ENCODE measurements around the gene CT55. TPM values are rescaled to one million over a fixed set of nuclear protein-coding genes. Genes with fewer than 3 reads are reported as not detected.

CT55 gene
- total and polyA plus RNA-seq, 2 of the 8 experiments (the other 6 are each of a cell fraction or from before 2014, with no cell fraction given), result 0.15 TPM; not detected in 1

DNA sequence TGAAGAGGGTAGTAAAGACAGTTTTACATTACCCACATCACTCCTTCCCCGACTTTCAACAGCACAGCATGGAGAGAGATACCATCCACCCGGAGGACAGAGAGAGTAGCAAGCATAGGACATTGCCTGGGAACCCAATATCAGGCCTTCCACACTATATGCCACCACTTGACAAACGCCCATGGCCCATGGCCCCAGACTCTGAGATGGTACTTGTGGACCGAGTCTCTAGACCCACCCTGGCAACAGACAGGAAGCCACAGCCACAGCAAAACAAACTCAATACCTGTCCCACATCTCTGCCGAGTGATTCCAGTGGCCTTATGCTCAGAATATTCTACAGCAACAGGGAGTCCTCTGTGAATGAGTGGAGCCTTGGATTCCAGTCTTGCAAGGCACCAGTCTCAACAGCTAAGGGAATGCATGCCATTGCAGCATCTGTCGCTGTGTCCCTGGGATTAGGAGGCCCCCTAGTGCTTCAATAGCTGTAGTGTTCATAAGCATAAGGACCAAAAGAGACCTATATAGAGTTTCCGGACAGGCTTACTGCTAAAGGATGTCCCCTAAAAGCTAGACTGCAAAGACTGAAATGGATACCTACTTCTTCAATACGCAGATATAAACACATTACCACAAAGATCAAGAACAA lies 14.7 kb upstream of the CT55 start:
- Histone ChIP-seq H2BK120ac (replicated peaks; ENCODE audit: low read depth, low read length) (no peak overlapping the region), H3K4me1 (replicated peaks in 1 of 4; ENCODE audit: control insufficient read depth in 3 of 4, insufficient read depth in 4 of 4, low read length in 3 of 4) (no peaks in the 10 kb centered on the region), H3K27ac (ENCODE audit: low read depth, low read length) (no peak overlapping the region), H3K36me3 (ENCODE audit: control insufficient read depth in 2 of 4, insufficient read depth in 4 of 4, low read length in 3 of 4) (no peaks in the 10 kb centered on the region), H4K8ac (ENCODE audit: extremely low read depth, insufficient read depth, low read length) (no peak overlapping the region), H3K9me3 (ENCODE audit: insufficient read depth in 2 of 2, low read depth in 1 of 2, low read length in 1 of 2) (no peaks in the 10 kb centered on the region), H2AK5ac (ENCODE audit: low read depth, low read length) (no peak overlapping the region), H3K79me2 (ENCODE audit: control insufficient read depth in 1 of 2, insufficient read depth in 2 of 2, low read length in 2 of 2) (no peaks in the 10 kb centered on the region), H3K27me3 (replicated peaks in 1 of 4; ENCODE audit: control insufficient read depth in 3 of 4, extremely low read depth in 1 of 4, insufficient read depth in 3 of 4, low read length in 3 of 4) (no peaks in the 10 kb centered on the region), H3K9ac (replicated peaks in 1 of 4; ENCODE audit: extremely low read depth in 1 of 4, low read depth in 3 of 4, low read length in 3 of 4) (no peak overlapping the region), H3K23ac (ENCODE audit: insufficient read length) (no peak overlapping the region), H2BK20ac (ENCODE audit: low read length) (no peak overlapping the region), H4K91ac (replicated peaks; ENCODE audit: insufficient read length, low read length) (no peak overlapping the region), H3K56ac (replicated peaks; ENCODE audit: insufficient read length, low read depth, low read length) (no peak overlapping the region), H3K4me3 (ENCODE audit: extremely low read depth in 1 of 4, insufficient read depth in 2 of 4, low read depth in 3 of 4, low read length in 4 of 4) (no peak overlapping the region), H3K18ac (ENCODE audit: extremely low read depth, low read length) (no peak overlapping the region), H4K20me1 (replicated peaks in 1 of 2; ENCODE audit: control insufficient read depth in 1 of 2, insufficient read depth in 2 of 2, low read length in 2 of 2) (no peaks in the 10 kb centered on the region), H2AFZ (ENCODE audit: low read length) (no peak overlapping the region), H3K4ac (replicated peaks; ENCODE audit: insufficient read length, low read depth, low read length) (no peak overlapping the region), H3K23me2 (ENCODE audit: low read depth, low read length) (no peaks in the 10 kb centered on the region), H3K79me1 (ENCODE audit: low read depth, low read length) (no peaks in the 10 kb centered on the region), H3K14ac (ENCODE audit: insufficient read length) (no peak overlapping the region), H2BK12ac (ENCODE audit: low read depth, low read length) (no peak overlapping the region), H2BK15ac (ENCODE audit: low read length) (no peak overlapping the region), H2BK5ac (ENCODE audit: low read depth, low read length) (no peak overlapping the region), H4K5ac (ENCODE audit: insufficient read length, low read depth, low read length) (no peak overlapping the region), H3K4me2 (ENCODE audit: insufficient read depth in 1 of 2, low read depth in 2 of 2, low read length in 2 of 2) (no peak overlapping the region)
- peak in 1 of 2 experiments; percentile 25 for DNase-seq (ENCODE audit: low read depth in 1 of 2, low spot score in 2 of 2)
- peak; percentile 97 for FAIRE-seq
- ChIA-PET CTCF (ENCODE audit: partially characterized antibody) (interaction anchor here (0.6 to 1.9 kb wide), 3 partner anchors 74 to 99 kb away, joined by 3 to 16 read pairs (median 5); no protein-coding TSS in a partner anchor), POLR2A (ENCODE audit: partially characterized antibody) (no interaction called here)
- TF ChIP-seq, protein P1, sequence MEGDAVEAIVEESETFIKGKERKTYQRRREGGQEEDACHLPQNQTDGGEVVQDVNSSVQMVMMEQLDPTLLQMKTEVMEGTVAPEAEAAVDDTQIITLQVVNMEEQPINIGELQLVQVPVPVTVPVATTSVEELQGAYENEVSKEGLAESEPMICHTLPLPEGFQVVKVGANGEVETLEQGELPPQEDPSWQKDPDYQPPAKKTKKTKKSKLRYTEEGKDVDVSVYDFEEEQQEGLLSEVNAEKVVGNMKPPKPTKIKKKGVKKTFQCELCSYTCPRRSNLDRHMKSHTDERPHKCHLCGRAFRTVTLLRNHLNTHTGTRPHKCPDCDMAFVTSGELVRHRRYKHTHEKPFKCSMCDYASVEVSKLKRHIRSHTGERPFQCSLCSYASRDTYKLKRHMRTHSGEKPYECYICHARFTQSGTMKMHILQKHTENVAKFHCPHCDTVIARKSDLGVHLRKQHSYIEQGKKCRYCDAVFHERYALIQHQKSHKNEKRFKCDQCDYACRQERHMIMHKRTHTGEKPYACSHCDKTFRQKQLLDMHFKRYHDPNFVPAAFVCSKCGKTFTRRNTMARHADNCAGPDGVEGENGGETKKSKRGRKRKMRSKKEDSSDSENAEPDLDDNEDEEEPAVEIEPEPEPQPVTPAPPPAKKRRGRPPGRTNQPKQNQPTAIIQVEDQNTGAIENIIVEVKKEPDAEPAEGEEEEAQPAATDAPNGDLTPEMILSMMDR (IDR thresholded peaks at IDR 0.05; ENCODE audit: control extremely low read depth in 1 of 3, insufficient read depth in 1 of 3, low read depth in 1 of 3, low read length in 3 of 3), result peak; percentile 16 to 70 (median 58)
- TF ChIP-seq TBP (IDR thresholded peaks at IDR 0.05; ENCODE audit: low read depth, low read length), result no peak
- TF ChIP-seq CHD1 (IDR thresholded peaks at IDR 0.05; ENCODE audit: low read depth, low read length), result no peak
- peak; percentile 83 to 89 for TF ChIP-seq RAD21 (IDR thresholded peaks at IDR 0.05 in 1 of 2, conservative IDR thresholded peaks at IDR 0.05 in 1 of 2; ENCODE audit: low read depth in 2 of 2, low read length in 2 of 2)
- TF ChIP-seq CHD2 (IDR thresholded peaks at IDR 0.05; ENCODE audit: low read length), result no peak
- TF ChIP-seq CEBPB (IDR thresholded peaks at IDR 0.05; ENCODE audit: low read depth, low read length), result 0 out of 2 replicates have a peak, but pooled peaks have one; percentile 28
- WGBS, 2 experiments (ENCODE audit: extremely low coverage in 1 of 2, insufficient coverage in 1 of 2, insufficient read length in 1 of 2, insufficient replicate concordance in 2 of 2, low coverage in 1 of 2, low lambda C conversion rate in 2 of 2, missing lambda C conversion rate in 1 of 2), result 45% methylated on average over 6 of the region's 8 CpGs; no CpG with 5 or more reads in 1 of the 2 experiments
